HL-60 (cell line): ENCODE results near the gene CCNY.

Experiments
- DNase-seq, 2 experiments: peaks; one replicate each; pipeline ENCODE4 v3.0.0-alpha.2; 2010 to 2020; ENCODE audit warnings: low read depth in 1 of 2, low spot score in 1 of 2
- H3K27ac ChIP-seq: fragments of 250-450 bp; sonication (Bioruptor Pico); replicated peaks from 2 replicates; pipeline ENCODE4 v1.5.1; 2020; ENCODE audit warnings: mild to moderate bottlenecking, moderate library complexity
- H3K27me3 ChIP-seq: fragments of 250-450 bp; sonication (Bioruptor Pico); 2 replicates; pipeline ENCODE4 v1.5.1; 2021; ENCODE audit warnings: mild to moderate bottlenecking, moderate library complexity; ENCODE audit not compliant: insufficient read depth, poor library complexity, severe bottlenecking
- H3K4me3 ChIP-seq: replicated peaks from 2 replicates; pipeline ENCODE4 v1.5.1; 2011; ENCODE audit warnings: mild to moderate bottlenecking, control low read depth, low read length; ENCODE audit not compliant: insufficient read depth
- CTCF ChIP-seq: IDR thresholded peaks from one replicate; pipeline ENCODE4 v1.5.1; 2011; ENCODE audit warnings: low read length, control low read depth, inconsistent platforms; ENCODE audit not compliant: insufficient read depth
- GABPA ChIP-seq: IDR thresholded peaks from 2 replicates; pipeline ENCODE4 v1.6.1; 2012; ENCODE audit warnings: low read depth
- POLR2AphosphoS5 ChIP-seq: IDR thresholded peaks from 2 replicates; pipeline ENCODE4 v1.6.1; 2012; ENCODE audit warnings: low read depth
- REST ChIP-seq: IDR thresholded peaks from 2 replicates; pipeline ENCODE4 v1.6.1; 2012; ENCODE audit warnings: low read depth; ENCODE audit not compliant: insufficient replicate concordance
- SPI1 ChIP-seq: IDR thresholded peaks from 2 replicates; pipeline ENCODE4 v1.6.1; 2012; ENCODE audit warnings: low read depth, mild to moderate bottlenecking, borderline replicate concordance

Gene CCNY

DNA sequence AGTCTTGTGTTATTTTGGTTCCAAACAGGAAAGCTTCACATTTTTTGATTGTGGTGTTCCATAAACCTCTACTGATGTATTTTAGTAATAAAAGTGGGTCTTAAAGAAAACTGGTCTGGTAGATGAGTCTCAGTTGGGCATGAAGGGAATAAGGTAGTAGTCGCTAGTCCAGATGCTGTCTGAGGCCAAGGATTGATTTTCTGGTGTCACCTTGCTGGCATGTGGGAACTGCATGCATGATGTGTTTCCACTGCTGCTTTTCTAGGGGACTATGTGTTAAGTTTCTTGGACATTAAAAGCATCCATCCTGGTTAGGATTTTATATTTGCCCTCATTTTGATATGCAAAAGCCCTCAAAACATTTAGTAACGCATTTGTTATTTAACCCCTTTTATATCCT is 145.1 kb downstream of the CCNY start:
- TF ChIP-seq POLR2AphosphoS5 (no peak), GABPA (no peak), SPI1 (no peak), REST (no peak), CTCF (no peak)
- no peak for DNase-seq

DNA sequence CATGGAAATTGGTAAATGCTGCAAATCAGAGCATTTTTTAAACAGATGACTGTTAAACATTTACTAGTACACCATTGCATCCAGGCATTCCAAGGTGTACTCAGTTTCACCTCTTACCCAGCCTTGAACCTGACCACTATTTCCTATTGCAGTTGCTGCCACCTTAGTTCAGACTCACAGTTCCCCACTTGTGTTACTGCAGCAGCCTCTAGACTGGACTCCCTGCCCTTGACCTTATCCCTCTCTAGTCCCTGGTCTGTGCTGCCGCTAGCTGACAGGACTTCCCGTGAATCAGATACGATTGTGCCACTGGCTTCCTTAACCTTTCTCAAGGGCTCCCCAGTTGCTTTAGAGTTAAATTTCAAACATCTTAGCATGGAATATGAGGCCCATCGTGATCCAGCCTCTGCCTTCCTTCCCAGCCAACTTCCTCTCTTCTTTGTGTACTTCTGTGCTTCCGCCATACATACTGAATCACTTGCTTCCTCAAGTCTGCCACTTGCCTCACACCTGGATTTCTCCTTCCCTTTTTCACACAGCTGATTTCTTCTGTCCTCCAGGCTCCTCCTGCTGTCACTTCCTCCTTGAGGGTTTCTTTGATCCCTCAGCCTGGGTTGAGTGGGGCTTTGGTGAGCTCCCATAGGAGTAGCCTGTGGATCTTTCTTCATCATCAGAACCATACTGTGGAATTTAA is 150.1 kb downstream of the CCNY start:
- DNase-seq = peak; percentile 85 to 91

More for the DNA sequence above, 145.1 kb downstream of the CCNY start:
- Histone ChIP-seq H3K4me3 (no peak overlapping the region), H3K27ac (no peak overlapping the region), H3K27me3 (no peaks in the 10 kb centered on the region)

More for the DNA sequence above, 150.1 kb downstream of the CCNY start:
- TF ChIP-seq CTCF = no peak
- TF ChIP-seq GABPA = no peak
- no peak for TF ChIP-seq REST
- peak; percentile 94 for TF ChIP-seq SPI1
- peak; percentile 77 for TF ChIP-seq POLR2AphosphoS5
- Histone ChIP-seq H3K27me3 (no peaks in the 10 kb centered on the region), H3K4me3 (no peak overlapping the region), H3K27ac (no peak overlapping the region)
